Ecto neural progenitor cell (in vitro differentiated cells): Measurements from ENCODE around the gene ZIC4.

ENCODE experiments used
- DNase-seq: peaks from one replicate; pipeline ENCODE4 v3.0.0-alpha.2; 2018; ENCODE audit warnings: low spot score

The ZIC4 gene

DNA sequence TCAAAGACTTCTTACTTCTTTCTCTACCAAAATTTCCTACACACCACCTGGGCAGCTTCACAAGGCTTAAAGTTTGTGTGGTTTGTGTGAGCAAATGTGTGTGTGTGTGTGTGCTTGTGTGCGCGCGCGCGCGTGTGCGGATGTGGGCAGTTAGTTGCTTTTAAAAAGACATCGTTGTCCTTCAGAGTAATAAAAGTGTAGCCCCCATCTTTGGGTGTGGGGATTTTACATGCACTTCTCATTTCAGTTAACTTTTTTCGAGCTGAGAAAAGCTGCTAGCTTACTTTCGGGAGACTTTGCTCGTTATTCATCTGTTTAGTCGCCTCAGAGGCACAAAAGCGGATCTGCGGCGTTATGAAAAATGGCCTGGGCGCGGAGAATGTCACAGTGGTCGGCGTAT is 36.0 kb downstream of the ZIC4 start:
- DNase-seq: no peak

GRCh38 chr3:147369661-147370123 is 36.7 kb downstream of the ZIC4 start:
- DNase-seq: peak; percentile 65

GRCh38 chr3:147369231-147369630 is 37.1 kb downstream of the ZIC4 start:
- no peak for DNase-seq

DNA sequence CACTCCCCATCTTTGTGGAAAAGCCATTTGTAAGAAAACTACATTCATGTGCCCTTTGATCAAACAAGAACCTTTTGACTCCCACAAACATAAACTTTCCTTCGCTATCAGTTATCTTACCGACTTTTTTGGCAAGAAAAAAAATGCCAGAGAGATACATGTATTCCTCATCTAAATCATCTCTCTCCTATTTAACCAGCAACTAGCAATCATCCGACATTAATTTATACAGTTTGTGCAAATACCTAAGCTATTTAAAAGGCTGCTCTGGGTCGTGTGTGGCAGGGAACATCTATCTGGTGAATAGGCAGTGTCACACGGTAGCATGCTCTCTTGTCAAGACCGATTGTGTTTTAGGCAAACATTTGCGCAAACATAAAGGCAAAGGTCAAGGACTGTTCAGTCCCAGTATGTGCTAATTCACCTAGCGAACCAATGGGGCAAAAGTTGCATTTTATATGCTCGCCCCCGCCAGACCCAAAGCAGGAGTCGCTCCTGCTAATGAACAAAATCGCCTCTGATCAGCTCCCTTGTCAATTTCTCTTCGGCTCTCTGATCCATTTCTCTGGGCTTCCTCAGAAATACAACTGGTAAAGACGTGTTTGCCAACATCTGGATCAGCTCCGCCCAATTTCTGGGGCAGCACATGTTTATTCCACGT is 37.7 kb downstream of the ZIC4 start:
- no peak for DNase-seq

DNA sequence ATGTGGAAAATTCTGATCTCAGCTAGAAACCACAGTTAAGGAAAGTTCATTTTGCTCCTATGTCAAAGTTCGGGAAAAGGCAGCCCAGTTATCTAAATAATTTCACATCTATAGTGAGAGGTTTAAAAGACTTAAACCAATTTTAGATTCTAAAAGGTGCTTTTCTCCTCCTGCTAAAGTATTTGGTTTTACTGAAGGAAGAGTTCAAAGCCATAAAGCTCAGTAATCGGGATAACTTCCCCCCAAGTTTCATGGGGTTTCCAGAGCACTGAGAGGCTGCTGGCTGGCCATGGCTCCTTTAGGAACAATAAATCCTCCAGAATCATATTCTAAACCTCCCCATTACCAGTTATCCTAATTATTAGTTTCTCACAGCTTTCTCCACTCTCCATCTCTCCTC is 38.2 kb downstream of the ZIC4 start:
- no peak for DNase-seq

DNA sequence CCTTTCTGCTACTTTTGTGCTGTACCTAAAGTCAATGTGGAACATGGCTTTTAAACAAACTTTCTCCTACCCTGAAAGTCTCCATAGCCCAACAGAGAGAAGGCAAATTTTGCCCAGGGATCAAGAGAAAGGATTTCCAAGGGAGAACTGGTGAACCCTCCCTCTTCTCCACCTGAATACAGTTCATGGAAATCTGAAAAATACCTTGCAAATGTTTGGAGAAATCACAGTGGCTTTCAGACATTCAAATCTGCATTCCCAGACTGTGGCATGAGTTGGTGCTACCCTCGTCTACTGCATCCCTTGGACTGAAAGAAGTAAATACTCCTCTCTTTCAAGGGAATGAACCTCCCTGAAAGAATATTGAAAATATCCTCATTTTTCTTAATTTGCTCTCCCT is 38.7 kb downstream of the ZIC4 start:
- no peak for DNase-seq

DNA sequence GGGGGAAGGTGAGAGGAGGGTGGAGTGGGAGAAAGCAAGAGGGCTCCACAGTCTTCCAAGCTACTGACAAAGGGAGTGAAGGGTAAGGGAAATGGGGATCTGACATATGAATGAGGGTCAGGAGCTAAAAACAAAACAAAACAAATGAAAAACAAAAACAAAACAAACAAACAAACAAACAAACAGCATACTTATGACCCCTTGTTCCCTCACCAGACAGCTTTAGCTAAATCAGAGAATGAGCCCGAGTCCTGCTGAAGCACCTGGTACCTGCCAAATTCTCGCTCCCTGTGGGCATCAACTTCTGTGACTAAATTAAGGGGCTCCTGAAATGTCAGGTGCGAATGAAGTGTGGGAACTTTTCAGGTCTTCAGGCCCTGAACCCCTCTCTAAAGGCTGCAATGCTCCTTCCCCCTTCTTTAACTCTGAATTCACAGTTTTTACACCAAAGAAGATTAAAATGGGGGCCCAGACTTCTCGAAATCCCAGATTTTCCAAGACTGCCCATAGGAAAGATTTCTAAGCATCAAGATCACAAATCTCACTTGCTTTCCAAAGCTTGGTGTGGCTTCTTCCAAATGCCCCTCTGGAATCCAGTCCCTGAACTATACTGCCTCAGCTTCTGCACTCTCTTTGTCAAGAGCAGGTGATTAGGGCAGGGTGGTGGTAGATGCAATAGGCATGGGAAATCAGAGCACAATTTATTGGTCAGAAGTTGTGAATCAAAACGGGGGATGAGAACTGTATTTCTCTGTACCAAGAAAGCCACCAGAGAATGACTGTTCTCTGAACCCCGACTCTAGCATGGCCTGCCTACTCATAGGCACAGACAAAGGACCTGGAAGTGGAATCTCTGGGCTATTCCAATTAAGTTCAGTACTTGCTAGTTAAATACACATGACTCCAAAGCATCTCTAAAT is 40.9 kb downstream of the ZIC4 start:
- no peak for DNase-seq

DNA sequence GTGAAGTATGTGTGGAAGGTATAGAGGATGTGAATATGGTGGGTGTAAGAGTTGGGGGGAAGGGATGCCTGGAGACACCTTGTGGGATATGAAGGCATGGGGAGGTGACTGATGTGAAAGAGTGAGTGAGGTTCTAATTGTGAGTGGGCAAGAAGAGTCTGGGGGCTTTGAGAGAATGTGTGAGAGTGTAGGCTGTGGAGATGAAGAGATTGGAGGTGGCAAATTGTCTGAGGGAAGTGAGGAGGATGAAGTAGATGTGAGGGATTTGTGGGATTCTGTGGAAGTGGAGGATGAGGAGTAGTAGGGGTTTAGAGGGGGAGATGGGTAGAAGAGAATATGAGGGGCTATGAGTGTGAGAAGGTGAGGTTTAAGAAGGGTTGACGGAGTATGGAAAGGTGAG is 41.6 kb downstream of the ZIC4 start:
- no peak for DNase-seq

GRCh38 chr3:147361454-147362420 is 44.6 kb downstream of the ZIC4 start:
- peak; percentile 85 for DNase-seq

GRCh38 chr3:147360646-147361453 is 45.5 kb downstream of the ZIC4 start:
- DNase-seq: peak; percentile 61

GRCh38 chr3:147360051-147360439 is 46.3 kb downstream of the ZIC4 start:
- no peak for DNase-seq

DNA sequence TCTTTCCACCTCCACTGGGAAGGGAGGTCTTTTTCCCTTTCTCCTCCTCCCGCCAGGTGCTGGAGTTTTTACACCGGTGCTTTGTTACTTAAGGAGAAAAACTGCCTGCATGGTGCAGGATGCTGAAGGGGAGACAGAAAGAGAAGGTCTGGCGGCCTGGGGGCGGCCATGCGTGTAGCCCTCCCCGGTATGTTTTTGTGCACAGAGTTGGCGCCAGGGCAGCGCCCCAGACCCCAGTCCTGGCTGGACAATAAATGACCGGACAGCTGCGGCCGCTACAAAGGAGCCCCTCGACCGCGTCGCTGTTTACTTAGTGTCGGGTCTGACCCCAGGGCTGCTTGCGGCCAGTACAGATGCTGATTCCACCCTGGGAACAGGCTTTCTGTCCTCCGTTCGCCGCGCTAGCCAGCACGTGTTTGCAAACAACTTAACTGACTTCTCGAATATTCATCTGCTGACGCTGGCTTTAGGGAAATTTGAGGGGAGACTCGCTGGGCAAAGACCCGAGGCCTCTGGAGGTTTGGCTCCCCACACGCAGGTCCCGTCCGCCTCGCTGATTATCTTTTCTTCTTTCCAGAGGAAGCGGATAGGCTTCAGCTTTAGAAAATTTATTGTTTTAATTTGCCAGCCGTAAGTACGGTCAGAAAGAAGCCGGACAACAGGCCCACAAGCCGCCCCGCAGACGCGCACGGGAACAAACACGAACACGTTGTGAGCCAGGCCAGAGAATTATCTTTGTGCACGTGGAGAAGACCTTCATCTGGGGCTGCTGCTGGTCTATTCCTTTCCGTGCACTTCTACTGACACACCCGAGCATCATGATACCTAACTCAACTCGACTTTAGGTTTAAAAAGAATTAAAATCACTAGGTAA is 46.9 kb downstream of the ZIC4 start:
- peak; percentile 74 for DNase-seq

DNA sequence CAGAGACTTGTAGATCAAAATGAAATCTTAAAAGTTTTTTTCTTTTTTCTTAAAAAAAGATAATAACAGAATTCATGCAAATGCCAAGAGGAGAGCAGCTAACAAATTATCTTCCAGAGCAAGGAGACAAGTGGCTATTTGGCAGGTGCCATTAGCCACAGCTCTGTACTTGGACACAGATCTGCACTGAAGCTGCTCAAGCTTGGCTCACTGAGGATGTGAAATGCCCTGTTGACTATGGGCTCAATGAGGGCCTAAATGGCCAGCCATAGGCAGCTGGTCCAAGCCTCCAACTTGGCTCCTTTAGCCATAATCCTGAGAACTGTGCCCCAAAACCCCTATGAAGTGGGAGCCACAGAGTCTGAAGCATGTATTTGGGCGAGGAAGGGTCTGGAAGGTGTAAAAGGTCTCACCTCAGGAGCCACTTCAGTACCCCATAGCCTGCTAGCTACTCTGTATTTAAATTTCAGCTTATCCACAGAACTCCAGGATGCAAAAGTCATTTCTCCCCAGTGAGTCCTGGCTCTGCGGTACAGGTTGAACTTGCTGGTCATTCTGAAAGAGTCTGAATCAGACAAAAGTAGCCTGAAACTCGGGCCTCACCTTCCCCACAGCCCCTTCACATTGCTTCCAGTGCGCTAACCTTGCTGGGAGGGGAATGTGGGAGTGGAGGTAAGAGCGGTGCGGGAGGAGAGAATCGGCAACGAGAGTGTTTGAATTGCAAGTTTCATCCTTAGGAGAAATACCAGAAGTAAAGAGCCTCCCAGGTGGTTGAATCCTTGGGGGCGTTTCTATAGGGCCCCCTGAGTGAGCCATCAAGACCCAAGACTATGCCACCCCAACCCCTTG is 48.0 kb downstream of the ZIC4 start:
- no peak for DNase-seq

- peak; percentile 85 for DNase-seq
Observed at GRCh38 chr3:147356909-147357900, 49.1 kb downstream of the ZIC4 start.

- DNase-seq: no peak
Observed at GRCh38 chr3:147356145-147356908, 50.0 kb downstream of the ZIC4 start.

DNA sequence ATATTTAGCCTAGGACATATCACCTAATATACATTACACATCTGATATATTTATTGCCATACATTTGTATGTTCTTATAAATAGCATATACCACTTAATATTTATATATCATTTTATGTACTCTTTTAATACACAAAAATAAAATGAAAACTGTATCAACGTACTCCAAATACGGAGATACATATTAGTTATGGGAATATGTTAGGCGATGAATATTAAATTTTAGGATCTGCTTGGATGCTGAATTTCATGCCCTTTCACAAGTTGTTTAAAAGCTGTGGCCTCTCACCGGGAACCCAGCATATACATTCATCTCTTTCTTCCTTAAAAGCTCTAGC is 50.6 kb downstream of the ZIC4 start:
- DNase-seq: no peak

GRCh38 chr3:147355084-147355752 is 51.1 kb downstream of the ZIC4 start:
- no peak for DNase-seq
